Neural crest cell (in vitro differentiated cells): ENCODE data around the gene PEAR1. TPM values are rescaled to one million over a fixed set of nuclear protein-coding genes. Genes with fewer than 3 reads are reported as not detected.

Experiments used
- DNase-seq: peaks from one replicate; pipeline ENCODE4 v3.0.0; 2021; ENCODE audit warnings: low read depth, mixed read lengths, low spot score
- H3K27ac Mint-ChIP-seq: one replicate; pipeline ENCODE4 v1.8.0; 2021; ENCODE audit warnings: mild to moderate bottlenecking, mixed read lengths; ENCODE audit not compliant: unreplicated experiment
- H3K27me3 Mint-ChIP-seq: 2 replicates; pipeline ENCODE4 v1.8.0; 2021; ENCODE audit warnings: low read depth, mild to moderate bottlenecking, mixed read lengths
- H3K36me3 Mint-ChIP-seq: 2 replicates; pipeline ENCODE4 v1.8.0; 2021; ENCODE audit warnings: low read depth, mild to moderate bottlenecking, mixed read lengths
- H3K4me1 Mint-ChIP-seq: 2 replicates; pipeline ENCODE4 v1.8.0; 2021; ENCODE audit warnings: mixed read lengths
- H3K4me3 Mint-ChIP-seq: one replicate; pipeline ENCODE4 v1.8.0; 2021; ENCODE audit warnings: mild to moderate bottlenecking, mixed read lengths
- H3K9me3 Mint-ChIP-seq: 2 replicates; pipeline ENCODE4 v1.8.0; 2021; ENCODE audit warnings: mixed read lengths
- total RNA-seq: library from RNA; stranded (reverse); gene quantifications from 2 replicates; pipeline ENCODE4 v1.2.1, GENCODE V29; 2021
- TF ChIP-seq, protein P1 (sequence below): fragments of 200-600 bp; sonication (generic); conservative IDR thresholded peaks from 2 replicates; pipeline ENCODE4 v1.5.0; 2021; ENCODE audit warnings: antibody characterized with exemption, mild to moderate bottlenecking

PEAR1 gene
- total RNA-seq, 1 donor from 2014 or later, result 6.8 TPM

DNA sequence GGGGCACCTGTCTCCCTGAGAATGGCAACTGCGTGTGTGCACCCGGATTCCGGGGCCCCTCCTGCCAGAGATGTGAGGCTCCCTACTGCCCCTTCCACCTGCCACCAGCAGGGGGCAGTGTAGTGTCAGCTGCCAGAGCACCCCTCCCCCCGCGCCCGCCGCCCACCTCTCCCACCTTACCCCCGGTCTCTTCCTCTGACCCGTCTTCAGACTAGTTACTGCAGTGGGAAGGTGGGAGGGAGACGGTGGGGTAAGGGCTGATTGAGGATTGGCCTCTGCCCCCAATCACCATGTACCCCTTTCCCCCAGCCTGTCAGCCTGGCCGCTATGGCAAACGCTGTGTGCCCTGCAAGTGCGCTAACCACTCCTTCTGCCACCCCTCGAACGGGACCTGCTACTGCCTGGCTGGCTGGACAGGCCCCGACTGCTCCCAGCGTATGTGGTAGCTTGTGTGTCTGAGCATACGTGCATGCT lies 16.8 kb downstream of the PEAR1 start:
- Mint-ChIP-seq H3K9me3 (no peaks in the 10 kb centered on the region), H3K4me3 (no peak overlapping the region), H3K36me3 (no peaks in the 10 kb centered on the region), H3K27ac (no peak overlapping the region), H3K4me1 (no peaks in the 10 kb centered on the region), H3K27me3 (no peaks in the 10 kb centered on the region)
- TF ChIP-seq, protein P1, sequence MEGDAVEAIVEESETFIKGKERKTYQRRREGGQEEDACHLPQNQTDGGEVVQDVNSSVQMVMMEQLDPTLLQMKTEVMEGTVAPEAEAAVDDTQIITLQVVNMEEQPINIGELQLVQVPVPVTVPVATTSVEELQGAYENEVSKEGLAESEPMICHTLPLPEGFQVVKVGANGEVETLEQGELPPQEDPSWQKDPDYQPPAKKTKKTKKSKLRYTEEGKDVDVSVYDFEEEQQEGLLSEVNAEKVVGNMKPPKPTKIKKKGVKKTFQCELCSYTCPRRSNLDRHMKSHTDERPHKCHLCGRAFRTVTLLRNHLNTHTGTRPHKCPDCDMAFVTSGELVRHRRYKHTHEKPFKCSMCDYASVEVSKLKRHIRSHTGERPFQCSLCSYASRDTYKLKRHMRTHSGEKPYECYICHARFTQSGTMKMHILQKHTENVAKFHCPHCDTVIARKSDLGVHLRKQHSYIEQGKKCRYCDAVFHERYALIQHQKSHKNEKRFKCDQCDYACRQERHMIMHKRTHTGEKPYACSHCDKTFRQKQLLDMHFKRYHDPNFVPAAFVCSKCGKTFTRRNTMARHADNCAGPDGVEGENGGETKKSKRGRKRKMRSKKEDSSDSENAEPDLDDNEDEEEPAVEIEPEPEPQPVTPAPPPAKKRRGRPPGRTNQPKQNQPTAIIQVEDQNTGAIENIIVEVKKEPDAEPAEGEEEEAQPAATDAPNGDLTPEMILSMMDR, result peak; percentile 85
- DNase-seq, result peak; percentile 67

GRCh38 chr1:156911577-156912298 lies 18.2 kb downstream of the PEAR1 start:
- H3K27ac Mint-ChIP-seq, result no peak overlapping the region
- H3K36me3 Mint-ChIP-seq, result no peaks in the 10 kb centered on the region
- H3K4me3 Mint-ChIP-seq, result no peak overlapping the region
- no peaks in the 10 kb centered on the region for H3K9me3 Mint-ChIP-seq
- H3K4me1 Mint-ChIP-seq, result no peaks in the 10 kb centered on the region
- H3K27me3 Mint-ChIP-seq, result peaks cover 4% of the 10 kb centered on the region
- no peak for DNase-seq
- TF ChIP-seq, protein P1, result no peak

DNA sequence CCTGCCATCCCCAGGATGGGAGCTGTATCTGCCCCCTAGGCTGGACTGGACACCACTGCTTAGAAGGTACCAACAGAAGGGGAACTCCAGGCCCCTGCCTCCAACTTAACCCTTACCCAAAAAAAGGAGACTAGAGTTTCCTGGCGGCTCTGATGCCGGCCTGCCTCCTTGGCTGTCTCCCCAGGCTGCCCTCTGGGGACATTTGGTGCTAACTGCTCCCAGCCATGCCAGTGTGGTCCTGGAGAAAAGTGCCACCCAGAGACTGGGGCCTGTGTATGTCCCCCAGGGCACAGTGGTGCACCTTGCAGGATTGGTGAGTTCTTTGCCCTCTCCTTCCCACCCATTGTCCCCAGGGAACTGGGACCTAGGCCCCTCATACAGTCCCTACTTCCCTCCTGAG lies 18.8 kb downstream of the PEAR1 start:
- TF ChIP-seq, protein P1, result no peak
- DNase-seq, result no peak
- Mint-ChIP-seq H3K27ac (no peak overlapping the region), H3K4me3 (no peak overlapping the region), H3K4me1 (no peaks in the 10 kb centered on the region), H3K36me3 (no peaks in the 10 kb centered on the region), H3K9me3 (no peaks in the 10 kb centered on the region), H3K27me3 (peaks cover 7% of the 10 kb centered on the region)

DNA sequence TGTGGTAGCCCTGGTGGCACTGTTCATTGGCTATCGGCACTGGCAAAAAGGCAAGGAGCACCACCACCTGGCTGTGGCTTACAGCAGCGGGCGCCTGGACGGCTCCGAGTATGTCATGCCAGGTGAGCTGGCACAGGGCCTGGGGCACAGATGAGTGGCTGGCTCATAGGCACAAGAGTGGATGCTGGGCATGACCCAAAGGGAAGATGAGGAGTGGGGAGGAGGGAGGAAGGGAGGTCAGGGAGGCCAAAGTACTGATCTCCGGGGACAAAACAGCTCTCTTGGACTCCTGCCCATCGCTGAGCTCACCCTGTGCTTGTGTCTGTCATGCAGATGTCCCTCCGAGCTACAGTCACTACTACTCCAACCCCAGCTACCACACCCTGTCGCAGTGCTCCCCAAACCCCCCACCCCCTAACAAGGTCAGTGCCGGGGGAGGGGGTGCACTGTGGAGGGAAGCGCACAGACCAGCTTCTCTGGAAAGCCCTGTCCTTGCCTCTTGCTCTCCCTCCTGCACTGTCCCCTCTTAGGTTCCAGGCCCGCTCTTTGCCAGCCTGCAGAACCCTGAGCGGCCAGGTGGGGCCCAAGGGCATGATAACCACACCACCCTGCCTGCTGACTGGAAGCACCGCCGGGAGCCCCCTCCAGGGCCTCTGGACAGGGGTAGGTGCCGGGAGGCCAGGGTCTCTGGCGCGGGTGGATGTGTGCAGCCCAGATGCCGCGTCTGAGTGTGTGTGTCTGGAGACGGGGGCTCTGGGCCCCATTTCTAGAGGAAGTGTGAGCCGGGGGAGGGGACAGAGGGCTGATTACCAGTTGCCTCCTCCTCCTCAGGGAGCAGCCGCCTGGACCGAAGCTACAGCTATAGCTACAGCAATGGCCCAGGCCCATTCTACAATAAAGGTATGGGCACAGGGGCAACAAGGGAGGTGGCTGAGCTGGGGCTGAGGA lies 19.6 kb downstream of the PEAR1 start:
- DNase-seq, result no peak
- TF ChIP-seq, protein P1, result no peak
- Mint-ChIP-seq H3K27me3 (peaks cover 10% of the 10 kb centered on the region), H3K9me3 (no peaks in the 10 kb centered on the region), H3K36me3 (no peaks in the 10 kb centered on the region), H3K4me1 (no peaks in the 10 kb centered on the region), H3K4me3 (no peak overlapping the region), H3K27ac (no peak overlapping the region)

GRCh38 chr1:156913809-156914387 lies 20.4 kb downstream of the PEAR1 start:
- no peaks in the 10 kb centered on the region for H3K36me3 Mint-ChIP-seq
- H3K4me1 Mint-ChIP-seq, result no peaks in the 10 kb centered on the region
- peaks cover 16% of the 10 kb centered on the region for H3K27me3 Mint-ChIP-seq
- TF ChIP-seq, protein P1, result no peak
- no peak for DNase-seq
- no peak overlapping the region for H3K4me3 Mint-ChIP-seq
- H3K9me3 Mint-ChIP-seq, result no peaks in the 10 kb centered on the region
- no peak overlapping the region for H3K27ac Mint-ChIP-seq
